ENCODE measurements around the gene CPLANE2.

- TF ChIP-seq, protein P1, sequence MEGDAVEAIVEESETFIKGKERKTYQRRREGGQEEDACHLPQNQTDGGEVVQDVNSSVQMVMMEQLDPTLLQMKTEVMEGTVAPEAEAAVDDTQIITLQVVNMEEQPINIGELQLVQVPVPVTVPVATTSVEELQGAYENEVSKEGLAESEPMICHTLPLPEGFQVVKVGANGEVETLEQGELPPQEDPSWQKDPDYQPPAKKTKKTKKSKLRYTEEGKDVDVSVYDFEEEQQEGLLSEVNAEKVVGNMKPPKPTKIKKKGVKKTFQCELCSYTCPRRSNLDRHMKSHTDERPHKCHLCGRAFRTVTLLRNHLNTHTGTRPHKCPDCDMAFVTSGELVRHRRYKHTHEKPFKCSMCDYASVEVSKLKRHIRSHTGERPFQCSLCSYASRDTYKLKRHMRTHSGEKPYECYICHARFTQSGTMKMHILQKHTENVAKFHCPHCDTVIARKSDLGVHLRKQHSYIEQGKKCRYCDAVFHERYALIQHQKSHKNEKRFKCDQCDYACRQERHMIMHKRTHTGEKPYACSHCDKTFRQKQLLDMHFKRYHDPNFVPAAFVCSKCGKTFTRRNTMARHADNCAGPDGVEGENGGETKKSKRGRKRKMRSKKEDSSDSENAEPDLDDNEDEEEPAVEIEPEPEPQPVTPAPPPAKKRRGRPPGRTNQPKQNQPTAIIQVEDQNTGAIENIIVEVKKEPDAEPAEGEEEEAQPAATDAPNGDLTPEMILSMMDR (IDR thresholded peaks at IDR 0.05; ENCODE audit: low read length): no peak
- no peak for TF ChIP-seq EZH2 (optimal IDR thresholded peaks at IDR 0.05; ENCODE audit: low read depth, low read length)
These were observed 18.3 kb downstream of the CPLANE2 start for GRCh38 chr1:16218674-16219071.

All from MM.1S (cell line).